HEK293 (cell line): ENCODE results near the gene ICE1.

Experiments
- CTCF ChIA-PET: fragments of 350-600 bp; formaldehyde crosslinking; extraction: SDS; loops from one replicate; lab custom pipeline; 2021; ENCODE audit warnings: antibody characterized with exemption; lab: Yijun Ruan, JAX
- POLR2A ChIA-PET: fragments of 300-600 bp; formaldehyde crosslinking; extraction: SDS; loops from one replicate; lab custom pipeline; 2020; ENCODE audit warnings: antibody characterized with exemption, inconsistent platforms; lab: Yijun Ruan, JAX
- H3K27ac ChIP-seq: fragments of 200-500 bp; sonication (Bioruptor generic); 2 replicates; pipeline ENCODE4 v1.5.1; 2014; ENCODE audit warnings: low read depth, low read length, control low read depth, inconsistent platforms; ENCODE audit errors: extremely low read depth
- H3K36me3 ChIP-seq, 2 experiments: fragments of 200-500 bp in 1 of 2; sonication (Bioruptor generic) in 1 of 2; 1 replicate in 1 of 2; 2 replicates in 1 of 2; pipeline ENCODE4 v1.5.1; 2014 to 2017; ENCODE audit warnings: inconsistent platforms in 2 of 2, low read length in 2 of 2; ENCODE audit not compliant: control insufficient read depth in 2 of 2, insufficient read depth in 1 of 2
- H3K4me1 ChIP-seq: fragments of 200-500 bp; sonication (Bioruptor generic); 2 replicates; pipeline ENCODE4 v1.5.1; 2014; ENCODE audit warnings: mild to moderate bottlenecking, low read length, inconsistent platforms; ENCODE audit not compliant: control insufficient read depth, insufficient read depth
- H3K4me3 ChIP-seq: 2 replicates; pipeline ENCODE4 v1.5.1; 2011; ENCODE audit warnings: low read depth, mild to moderate bottlenecking, control low read depth, low read length, moderate library complexity
- H3K9me3 ChIP-seq: fragments of 200-500 bp; sonication (Bioruptor generic); 2 replicates; pipeline ENCODE4 v1.5.1; 2014; ENCODE audit warnings: low read depth, low read length, inconsistent platforms; ENCODE audit not compliant: control insufficient read depth, insufficient read depth
- GFI1B ChIP-seq: fragments of 450-650 bp; formaldehyde crosslinking; IDR thresholded peaks from 2 replicates; pipeline ENCODE4 v1.5.1; 2016; ENCODE audit warnings: missing biosample characterization, missing genetic modification characterization
- GLI2 ChIP-seq: fragments of 450-650 bp; formaldehyde crosslinking; IDR thresholded peaks from 2 replicates; pipeline ENCODE4; 2017; ENCODE audit warnings: missing biosample characterization, missing genetic modification characterization, low read depth, borderline replicate concordance
- HOXD13 ChIP-seq: sonication (generic); formaldehyde crosslinking; IDR thresholded peaks from 2 replicates; pipeline ENCODE4 v1.8.0; 2022; ENCODE audit warnings: missing genetic modification reagents, borderline replicate concordance
- IKZF3 ChIP-seq: fragments of 450-650 bp; IDR thresholded peaks from 2 replicates; pipeline ENCODE4 v1.5.0; 2018; ENCODE audit warnings: missing biosample characterization, mild to moderate bottlenecking, missing genetic modification characterization, moderate library complexity
- KLF10 ChIP-seq: fragments of 450-650 bp; IDR thresholded peaks from 2 replicates; pipeline ENCODE4 v1.5.1; 2018; ENCODE audit warnings: missing biosample characterization, mild to moderate bottlenecking, missing genetic modification characterization
- KLF7 ChIP-seq: fragments of 450-650 bp; formaldehyde crosslinking; IDR thresholded peaks from 2 replicates; pipeline ENCODE4 v1.5.1; 2016; ENCODE audit warnings: missing biosample characterization, missing genetic modification characterization, borderline replicate concordance
- KLF8 ChIP-seq: fragments of 450-650 bp; formaldehyde crosslinking; IDR thresholded peaks from 2 replicates; pipeline ENCODE4 v1.5.1; 2016; ENCODE audit warnings: missing biosample characterization, missing genetic modification characterization
- MEIS1 ChIP-seq: sonication (generic); formaldehyde crosslinking; IDR thresholded peaks from 2 replicates; pipeline ENCODE4 v1.8.1; 2022; ENCODE audit warnings: missing genetic modification reagents, mild to moderate bottlenecking, borderline replicate concordance
- SETDB1 ChIP-seq: IDR thresholded peaks from one replicate; pipeline ENCODE4 v1.6.1; 2017; ENCODE audit warnings: mild to moderate bottlenecking, low read length, moderate library complexity, mixed read lengths; ENCODE audit not compliant: insufficient read length
- SP3 ChIP-seq: fragments of 450-650 bp; formaldehyde crosslinking; IDR thresholded peaks from 2 replicates; pipeline ENCODE4 v1.5.1; 2016; ENCODE audit warnings: missing biosample characterization, missing genetic modification characterization
- WT1 ChIP-seq: fragments of 450-650 bp; formaldehyde crosslinking; IDR thresholded peaks from 2 replicates; pipeline ENCODE4 v1.5.1; 2016; ENCODE audit warnings: missing biosample characterization, missing genetic modification characterization
- YY1 ChIP-seq: fragments of 450-650 bp; formaldehyde crosslinking; IDR thresholded peaks from 2 replicates; pipeline ENCODE4 v1.5.1; 2018; ENCODE audit warnings: missing biosample characterization, missing genetic modification characterization
- ZBTB10 ChIP-seq: fragments of 450-650 bp; formaldehyde crosslinking; IDR thresholded peaks from 2 replicates; pipeline ENCODE4 v1.5.1; 2016; ENCODE audit warnings: missing biosample characterization, missing genetic modification characterization
- ZBTB21 ChIP-seq: fragments of 450-650 bp; formaldehyde crosslinking; IDR thresholded peaks from 2 replicates; pipeline ENCODE4 v1.5.1; 2017; ENCODE audit warnings: missing biosample characterization, missing genetic modification characterization
- ZBTB26 ChIP-seq: fragments of 450-650 bp; formaldehyde crosslinking; optimal IDR thresholded peaks from 2 replicates; pipeline ENCODE3; 2016; ENCODE audit warnings: missing biosample characterization, mild to moderate bottlenecking, missing genetic modification characterization
- ZBTB44 ChIP-seq: fragments of 450-650 bp; IDR thresholded peaks from 2 replicates; pipeline ENCODE4 v1.5.1; 2018; ENCODE audit warnings: missing biosample characterization, mild to moderate bottlenecking, missing genetic modification characterization
- ZNF132 ChIP-seq: fragments of 450-650 bp; formaldehyde crosslinking; IDR thresholded peaks from 2 replicates; pipeline ENCODE4 v1.5.1; 2017; ENCODE audit warnings: missing biosample characterization, missing genetic modification characterization, borderline replicate concordance
- ZNF184 ChIP-seq: fragments of 450-650 bp; IDR thresholded peaks from 2 replicates; pipeline ENCODE4 v1.5.1; 2018; ENCODE audit warnings: missing biosample characterization, mild to moderate bottlenecking, missing genetic modification characterization
- ZNF2 ChIP-seq: fragments of 450-650 bp; formaldehyde crosslinking; IDR thresholded peaks from 2 replicates; pipeline ENCODE4 v1.5.1; 2016; ENCODE audit warnings: missing biosample characterization, missing genetic modification characterization
- ZNF214 ChIP-seq: fragments of 450-650 bp; formaldehyde crosslinking; IDR thresholded peaks from 2 replicates; pipeline ENCODE4 v1.5.1; 2017; ENCODE audit warnings: missing biosample characterization, mild to moderate bottlenecking, missing genetic modification characterization, borderline replicate concordance
- ZNF362 ChIP-seq: fragments of 450-650 bp; formaldehyde crosslinking; IDR thresholded peaks from 2 replicates; pipeline ENCODE4 v1.5.1; 2016; ENCODE audit warnings: missing biosample characterization, missing genetic modification characterization
- ZNF37A ChIP-seq: fragments of 450-650 bp; IDR thresholded peaks from 2 replicates; pipeline ENCODE4 v1.5.1; 2018; ENCODE audit warnings: missing biosample characterization, missing genetic modification characterization
- ZNF529 ChIP-seq: fragments of 450-650 bp; formaldehyde crosslinking; IDR thresholded peaks from 2 replicates; pipeline ENCODE4 v1.5.1; 2017; ENCODE audit warnings: missing genetic modification characterization, missing biosample characterization; ENCODE audit not compliant: insufficient replicate concordance
- ZNF610 ChIP-seq: fragments of 450-650 bp; formaldehyde crosslinking; IDR thresholded peaks from 2 replicates; pipeline ENCODE4 v1.5.1; 2016; ENCODE audit warnings: missing biosample characterization, missing genetic modification characterization, borderline replicate concordance
- ZNF658 ChIP-seq: fragments of 450-650 bp; formaldehyde crosslinking; IDR thresholded peaks from 2 replicates; pipeline ENCODE4; 2016; ENCODE audit warnings: missing biosample characterization, missing genetic modification characterization
- ZNF664 ChIP-seq: fragments of 450-650 bp; formaldehyde crosslinking; IDR thresholded peaks from 2 replicates; pipeline ENCODE4 v1.5.1; 2016; ENCODE audit warnings: missing biosample characterization, missing genetic modification characterization
- ZNF692 ChIP-seq: fragments of 450-650 bp; formaldehyde crosslinking; IDR thresholded peaks from 2 replicates; pipeline ENCODE4 v1.5.1; 2016; ENCODE audit warnings: missing biosample characterization, missing genetic modification characterization
- ZNF701 ChIP-seq: fragments of 450-650 bp; formaldehyde crosslinking; IDR thresholded peaks from 2 replicates; pipeline ENCODE4 v1.5.1; 2016; ENCODE audit warnings: missing biosample characterization, missing genetic modification characterization
- ZNF785 ChIP-seq: fragments of 450-650 bp; formaldehyde crosslinking; IDR thresholded peaks from 2 replicates; pipeline ENCODE4 v1.5.1; 2016; ENCODE audit warnings: missing biosample characterization, missing genetic modification characterization
- ZSCAN23 ChIP-seq: fragments of 450-650 bp; formaldehyde crosslinking; IDR thresholded peaks from 2 replicates; pipeline ENCODE4 v1.5.1; 2016; ENCODE audit warnings: missing biosample characterization, missing genetic modification characterization

Gene ICE1

GRCh38 chr5:5470933-5471332 is 48.5 kb downstream of the ICE1 start:
- CTCF ChIA-PET, result no interaction called here
- POLR2A ChIA-PET, result no interaction called here
- Histone ChIP-seq H3K4me1 (no peaks in the 10 kb centered on the region), H3K36me3 (peaks cover 41 to 55% of the 10 kb centered on the region in 2 experiments), H3K27ac (no peak overlapping the region), H3K4me3 (no peak overlapping the region)
- TF ChIP-seq ZBTB10 (tag by site-specific recombination) (no peak), ZNF2 (tag by site-specific recombination) (no peak), ZNF184 (tag by site-specific recombination) (no peak), KLF10 (tag by site-specific recombination) (no peak), KLF8 (tag by site-specific recombination) (no peak), ZNF610 (tag by site-specific recombination) (no peak), ZBTB44 (tag by site-specific recombination) (no peak), ZBTB26 (tag by site-specific recombination) (no peak), SP3 (tag by site-specific recombination) (no peak), IKZF3 (tag by site-specific recombination) (no peak), YY1 (tag by site-specific recombination) (no peak), SETDB1 (no peak), ZNF692 (tag by site-specific recombination) (no peak), ZNF214 (no peak), ZNF132 (tag by site-specific recombination) (no peak), ZBTB21 (tag by site-specific recombination) (no peak), ZNF37A (tag by site-specific recombination) (no peak)
- TF ChIP-seq, all 188 proteins: peak for 0
- no peaks in the 10 kb centered on the region for H3K9me3 ChIP-seq

- ChIA-PET CTCF (no interaction called here), POLR2A (no interaction called here)
- H3K4me1 ChIP-seq, result no peaks in the 10 kb centered on the region
- H3K36me3 ChIP-seq, result peaks cover 45 to 48% of the 10 kb centered on the region in 2 experiments
- no peaks in the 10 kb centered on the region for H3K9me3 ChIP-seq
- H3K4me3 ChIP-seq, result no peak overlapping the region
- H3K27ac ChIP-seq, result no peak overlapping the region
- TF ChIP-seq MEIS1 (CRISPR knock-in tag), result no peak
- no peak for TF ChIP-seq GFI1B
- TF ChIP-seq ZNF664 (tag by site-specific recombination), result no peak
- TF ChIP-seq ZNF785 (tag by site-specific recombination), result no peak
- no peak for TF ChIP-seq WT1
- TF ChIP-seq KLF7 (tag by site-specific recombination), result no peak
- TF ChIP-seq ZNF701, result no peak
- TF ChIP-seq ZSCAN23, result no peak
- no peak for TF ChIP-seq ZNF658 (tag by site-specific recombination)
- no peak for TF ChIP-seq ZNF362
- no peak for TF ChIP-seq HOXD13 (CRISPR knock-in tag)
- no peak for TF ChIP-seq GLI2 (tag by site-specific recombination)
- no peak for TF ChIP-seq ZNF37A (tag by site-specific recombination)
- TF ChIP-seq ZNF529, result no peak
These were observed 50.7 kb downstream of the ICE1 start for GRCh38 chr5:5473226-5473625.
